ENCODE measurements around the gene EDEM2.

DNA sequence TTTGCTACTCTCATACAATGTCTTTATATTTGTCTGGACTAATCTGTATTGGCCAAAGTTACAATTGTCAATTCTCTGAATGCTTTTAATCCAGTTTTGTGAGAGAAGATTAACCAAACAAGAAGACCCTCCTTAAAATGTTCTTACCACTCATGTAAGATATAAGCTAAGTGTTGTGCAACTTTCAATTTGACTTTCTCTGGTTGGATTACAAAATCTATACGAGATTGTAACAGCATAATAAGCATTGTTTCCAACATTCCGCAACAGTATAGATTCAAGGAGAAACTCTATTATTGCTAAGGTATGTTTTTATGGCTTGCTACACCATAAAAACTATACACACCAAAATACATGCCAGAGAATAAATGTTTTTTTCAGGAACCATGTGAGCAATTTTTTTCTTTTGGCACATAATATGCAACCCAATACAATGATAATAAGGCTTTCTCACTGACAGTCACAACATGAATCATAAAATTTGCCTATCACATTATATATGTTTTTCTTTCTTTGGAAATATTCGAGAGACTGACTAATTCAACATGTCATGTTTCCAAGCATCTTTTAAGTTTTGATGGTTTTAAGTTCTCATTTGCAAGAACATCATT lies 42.3 kb downstream of the EDEM2 start:
- TF ChIP-seq POLR2A (IDR thresholded peaks at IDR 0.05; ENCODE audit: low read depth) = no peak
- TF ChIP-seq, protein P1, sequence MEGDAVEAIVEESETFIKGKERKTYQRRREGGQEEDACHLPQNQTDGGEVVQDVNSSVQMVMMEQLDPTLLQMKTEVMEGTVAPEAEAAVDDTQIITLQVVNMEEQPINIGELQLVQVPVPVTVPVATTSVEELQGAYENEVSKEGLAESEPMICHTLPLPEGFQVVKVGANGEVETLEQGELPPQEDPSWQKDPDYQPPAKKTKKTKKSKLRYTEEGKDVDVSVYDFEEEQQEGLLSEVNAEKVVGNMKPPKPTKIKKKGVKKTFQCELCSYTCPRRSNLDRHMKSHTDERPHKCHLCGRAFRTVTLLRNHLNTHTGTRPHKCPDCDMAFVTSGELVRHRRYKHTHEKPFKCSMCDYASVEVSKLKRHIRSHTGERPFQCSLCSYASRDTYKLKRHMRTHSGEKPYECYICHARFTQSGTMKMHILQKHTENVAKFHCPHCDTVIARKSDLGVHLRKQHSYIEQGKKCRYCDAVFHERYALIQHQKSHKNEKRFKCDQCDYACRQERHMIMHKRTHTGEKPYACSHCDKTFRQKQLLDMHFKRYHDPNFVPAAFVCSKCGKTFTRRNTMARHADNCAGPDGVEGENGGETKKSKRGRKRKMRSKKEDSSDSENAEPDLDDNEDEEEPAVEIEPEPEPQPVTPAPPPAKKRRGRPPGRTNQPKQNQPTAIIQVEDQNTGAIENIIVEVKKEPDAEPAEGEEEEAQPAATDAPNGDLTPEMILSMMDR (IDR thresholded peaks at IDR 0.05) = no peak
- TF ChIP-seq EP300 (IDR thresholded peaks at IDR 0.05) = no peak

All from esophagus muscularis mucosa (tissue), 4 donors.